Gastroesophageal sphincter (tissue), 4 donors: ENCODE data around the gene EVA1A. TPM values are rescaled to one million over a fixed set of nuclear protein-coding genes. Genes with fewer than 3 reads are reported as not detected.

Experiments
- ATAC-seq: fragments of 150-250 bp; one replicate; pipeline ENCODE4 v1.9.1; 2016; ENCODE audit warnings: mild to moderate bottlenecking, moderate library complexity
- H3K27ac ChIP-seq, 4 donors: fragments of 200-600 bp; sonication (generic) in 3 of 4; 1 replicate in 3 of 4; 2 replicates in 1 of 4; pipeline ENCODE4 v1.5.1; 2016 to 2019
- H3K27me3 ChIP-seq: fragments of 200-600 bp; sonication (generic); one replicate; pipeline ENCODE4 v1.5.1; 2019
- H3K36me3 ChIP-seq, 2 donors: fragments of 200-600 bp; sonication (generic); one replicate each; pipeline ENCODE4 v1.5.1; 2019; ENCODE audit warnings: control low read depth in 1 of 2
- H3K4me1 ChIP-seq, 3 donors: fragments of 200-600 bp; sonication (generic); 1 replicate in 2 of 3; 2 replicates in 1 of 3; pipeline ENCODE4 v1.5.1; 2016 to 2019; ENCODE audit warnings: control low read depth in 2 of 3
- H3K4me3 ChIP-seq, 2 donors: fragments of 200-600 bp; sonication (generic); one replicate each; pipeline ENCODE4 v1.5.1; 2019; ENCODE audit warnings: mild to moderate bottlenecking in 1 of 2, moderate library complexity in 1 of 2
- H3K9me3 ChIP-seq, 3 donors: fragments of 200-600 bp; sonication (generic); one replicate each; pipeline ENCODE4 v1.5.1; 2017 to 2019; ENCODE audit warnings: control low read depth in 2 of 3
- CTCF ChIP-seq, 4 experiments: fragments of 200-600 bp in 2 of 4; fragments of 450-650 bp in 2 of 4; sonication (generic) in 1 of 4; IDR thresholded peaks; one replicate each; pipeline ENCODE4 v1.5.1; 2017 to 2019; ENCODE audit warnings: antibody characterized with exemption in 4 of 4, mild to moderate bottlenecking in 2 of 4, moderate library complexity in 2 of 4
- EP300 ChIP-seq: sonication (generic); formaldehyde crosslinking; IDR thresholded peaks from one replicate; pipeline ENCODE4 v1.6.1; 2017; ENCODE audit warnings: antibody characterized with exemption, mild to moderate bottlenecking
- POLR2A ChIP-seq, 2 donors: fragments of 450-650 bp; IDR thresholded peaks; one replicate each; pipeline ENCODE4 v1.6.1; 2017; ENCODE audit warnings: antibody characterized with exemption in 2 of 2, mild to moderate bottlenecking in 2 of 2, moderate library complexity in 1 of 2
- POLR2AphosphoS5 ChIP-seq: sonication (generic); formaldehyde crosslinking; IDR thresholded peaks from one replicate; pipeline ENCODE4 v1.6.1; 2017; ENCODE audit warnings: antibody characterized with exemption
- WGBS, 2 donors: methylation state at CpG; one replicate each; pipeline ENCODE4 v1.1.5; 2018; ENCODE audit warnings: low coverage in 1 of 2; 5-methylcytosine and 5-hydroxymethylcytosine counted together
- total RNA-seq, 4 donors: library from RNA; depleted of rRNA; stranded (reverse); fragments of >200 nt; gene quantifications; one replicate each; pipeline ENCODE4 v1.1.0, GENCODE V29; 2016

EVA1A gene
- total RNA-seq, 4 donors from 2014 or later, result 0.74 TPM; not detected in 3

GRCh38 chr2:75456825-75457224 lies 103.9 kb downstream of the EVA1A start:
- Histone ChIP-seq H3K36me3 (no peaks in the 10 kb centered on the region), H3K27me3 (peaks cover 3% of the 10 kb centered on the region), H3K4me1 (no peaks in the 10 kb centered on the region), H3K27ac (no peak overlapping the region), H3K4me3 (no peak overlapping the region), H3K9me3 (peaks cover 0 to 4% (median 0%) of the 10 kb centered on the region in 3 donors)
- ATAC-seq, result no peak
- 67% methylated on average over 3 to 4 of the region's 4 CpGs for WGBS, 2 donors
- TF ChIP-seq CTCF (IDR thresholded peaks at IDR 0.05) (no peak), POLR2A (IDR thresholded peaks at IDR 0.05) (no peak), POLR2AphosphoS5 (no peak), EP300 (no peak)

- H3K4me3 ChIP-seq, result no peak overlapping the region
- TF ChIP-seq CTCF (IDR thresholded peaks at IDR 0.05) (no peak), POLR2A (IDR thresholded peaks at IDR 0.05) (no peak), EP300 (no peak), POLR2AphosphoS5 (no peak)
- peaks cover 0 to 4% (median 0%) of the 10 kb centered on the region in 3 donors for H3K9me3 ChIP-seq
- no peaks in the 10 kb centered on the region for H3K36me3 ChIP-seq
- H3K27ac ChIP-seq, result no peak overlapping the region
- WGBS, 2 donors, result 89 to 100% methylated on average over 1 to 3 of the region's 3 CpGs
- no peak for ATAC-seq
- peaks cover 3% of the 10 kb centered on the region for H3K27me3 ChIP-seq
- no peaks in the 10 kb centered on the region for H3K4me1 ChIP-seq
Observed at GRCh38 chr2:75456111-75456510, 104.6 kb downstream of the EVA1A start.

DNA sequence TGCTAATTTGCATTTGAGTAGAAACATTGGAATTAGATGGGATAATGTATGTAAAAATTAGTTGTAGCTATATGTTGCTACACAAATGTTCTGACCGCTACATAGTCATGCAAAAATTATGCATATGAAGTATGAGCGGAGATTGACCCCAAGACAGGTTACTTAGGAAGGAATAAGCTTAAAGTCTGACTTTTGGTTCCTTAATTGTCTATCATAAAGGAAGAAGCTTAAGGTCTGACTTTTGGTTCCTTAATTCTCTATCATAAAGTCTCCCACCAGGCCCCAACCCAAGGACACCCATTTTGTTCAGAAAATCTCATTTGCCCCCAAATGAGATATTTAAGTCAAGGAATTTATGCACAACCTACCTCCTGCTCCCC lies 106.5 kb downstream of the EVA1A start:
- Histone ChIP-seq H3K9me3 (peaks cover 0 to 4% (median 3%) of the 10 kb centered on the region in 3 donors), H3K4me1 (no peaks in the 10 kb centered on the region), H3K27ac (no peak overlapping the region), H3K27me3 (peaks cover 3% of the 10 kb centered on the region), H3K36me3 (no peaks in the 10 kb centered on the region), H3K4me3 (no peak overlapping the region)
- no peak for ATAC-seq
- 94 to 100% methylated on average over 2 of the region's 2 CpGs for WGBS, 2 donors
- TF ChIP-seq CTCF (IDR thresholded peaks at IDR 0.05) (no peak), EP300 (no peak), POLR2A (IDR thresholded peaks at IDR 0.05) (no peak), POLR2AphosphoS5 (no peak)

- H3K4me3 ChIP-seq, result no peak overlapping the region
- H3K9me3 ChIP-seq, result peaks cover 0 to 8% (median 4%) of the 10 kb centered on the region in 3 donors
- peaks cover 3% of the 10 kb centered on the region for H3K27me3 ChIP-seq
- H3K27ac ChIP-seq, result no peak overlapping the region
- ATAC-seq, result no peak
- 56 to 59% methylated on average over 5 of the region's 5 CpGs for WGBS, 2 donors
- TF ChIP-seq CTCF (IDR thresholded peaks at IDR 0.05) (no peak), POLR2A (IDR thresholded peaks at IDR 0.05) (no peak), EP300 (no peak), POLR2AphosphoS5 (no peak)
- H3K36me3 ChIP-seq, result no peaks in the 10 kb centered on the region
- H3K4me1 ChIP-seq, result no peaks in the 10 kb centered on the region
Observed at GRCh38 chr2:75453384-75454240, 107.1 kb downstream of the EVA1A start.

DNA sequence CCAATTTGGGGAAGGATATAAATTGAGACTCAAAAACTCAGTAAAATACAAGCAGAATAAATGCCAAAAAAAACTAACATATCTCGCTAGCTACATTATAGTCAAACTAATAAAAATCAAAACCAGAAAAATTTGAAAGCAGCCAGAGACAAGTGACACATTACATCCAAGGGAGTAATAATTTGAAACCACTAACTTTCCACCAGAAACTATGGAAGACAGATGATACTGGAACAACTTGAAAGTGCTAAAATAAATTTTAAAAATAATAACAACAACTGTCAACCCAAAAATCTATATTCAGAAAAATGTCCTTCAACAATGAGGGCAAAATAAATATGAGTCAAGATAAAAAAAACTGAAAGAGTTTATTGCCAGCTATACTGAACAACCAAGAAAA lies 110.7 kb downstream of the EVA1A start:
- WGBS, 2 donors, result 57 to 89% methylated on average over 1 of the region's 1 CpG
- Histone ChIP-seq H3K4me1 (no peaks in the 10 kb centered on the region), H3K9me3 (peaks cover 0 to 8% (median 4%) of the 10 kb centered on the region in 3 donors), H3K36me3 (no peaks in the 10 kb centered on the region), H3K4me3 (no peak overlapping the region), H3K27ac (no peak overlapping the region), H3K27me3 (no peaks in the 10 kb centered on the region)
- no peak for TF ChIP-seq POLR2A (IDR thresholded peaks at IDR 0.05)
- TF ChIP-seq EP300, result no peak
- TF ChIP-seq POLR2AphosphoS5, result no peak
- no peak for TF ChIP-seq CTCF (IDR thresholded peaks at IDR 0.05)
- no peak for ATAC-seq
